ENCODE measurements around the gene C17orf107. TPM values are rescaled to one million over a fixed set of nuclear protein-coding genes. Genes with fewer than 3 reads are reported as not detected.
"Not testable (repeated sequence)": the region's sequence is repeated elsewhere in the genome, so short reads cannot be mapped to it uniquely, and the experiment has no call there.

C17orf107 gene
- 0.44 and 1.6 TPM in 2 replicates for total RNA-seq

DNA sequence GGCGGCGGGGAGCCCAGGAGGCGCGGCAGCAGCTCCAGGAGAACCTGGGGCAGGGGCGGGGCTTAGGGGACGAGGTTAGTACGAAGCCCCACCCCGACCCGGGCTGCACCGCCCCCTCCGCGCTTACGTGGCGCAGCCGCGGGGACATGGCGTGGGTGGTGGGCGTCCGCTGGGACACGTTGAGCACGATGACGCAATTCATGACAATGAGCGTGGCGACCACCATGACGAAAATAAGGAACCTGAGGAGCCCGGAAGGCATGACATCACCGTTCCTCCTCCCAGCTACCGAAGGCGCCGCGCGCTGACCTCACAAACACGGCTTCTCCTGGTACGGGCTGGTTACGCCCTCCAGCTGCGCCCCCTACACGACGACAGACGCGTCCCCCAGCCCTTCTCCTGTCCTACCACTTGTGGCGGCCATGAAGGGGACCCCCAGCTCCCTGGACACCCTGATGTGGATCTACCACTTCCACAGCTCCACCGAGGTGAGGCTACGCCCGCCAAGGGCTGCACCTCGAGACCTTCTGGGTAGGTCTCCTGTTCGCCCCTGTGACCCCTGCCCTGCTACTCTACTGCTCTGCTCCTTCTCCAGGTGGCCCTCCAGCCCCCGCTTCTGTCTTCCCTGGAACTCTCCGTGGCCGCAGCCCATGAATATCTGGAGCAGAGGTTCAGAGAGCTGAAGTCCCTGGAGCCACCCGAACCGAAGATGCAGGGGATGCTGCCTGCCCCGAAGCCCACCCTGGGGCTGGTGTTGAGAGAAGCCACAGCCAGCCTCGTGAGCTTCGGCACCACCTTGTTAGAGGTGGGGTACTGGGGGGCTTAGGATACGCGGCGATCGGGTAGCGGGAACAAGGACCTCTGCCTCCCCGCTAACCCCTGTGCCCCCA is at the start of gene C17orf107:
TSS of gene C17orf107 (plus strand) at position 196 of the 890 bp plus-strand sequence. CDS start at position 423, 227 bp downstream.
- DNase-seq (ENCODE audit: low read depth in 2 of 2) = peak in 1 of 2 donors; percentile 78

DNA sequence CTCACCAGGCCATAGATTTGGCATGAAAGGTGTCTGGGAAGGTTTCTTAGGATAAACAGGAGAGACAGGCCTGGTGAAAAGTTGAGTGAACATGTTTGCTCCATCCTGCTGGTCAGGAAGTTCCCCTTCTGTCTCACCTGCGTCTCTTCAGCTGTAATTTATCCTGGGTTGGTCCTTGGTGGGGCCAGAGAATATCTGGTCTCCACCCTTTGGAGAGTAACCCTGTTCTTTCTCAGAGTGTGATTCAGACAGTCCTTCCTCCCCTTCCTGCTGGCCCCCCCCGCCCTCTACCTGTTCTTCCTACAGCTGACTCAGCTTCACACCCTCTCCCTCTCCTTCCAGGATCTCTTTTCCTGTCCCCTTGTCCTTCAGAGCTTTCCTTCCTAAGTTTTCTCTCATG is 49.1 kb upstream of the C17orf107 start:
- no peak for DNase-seq (ENCODE audit: low read depth in 2 of 2)

DNA sequence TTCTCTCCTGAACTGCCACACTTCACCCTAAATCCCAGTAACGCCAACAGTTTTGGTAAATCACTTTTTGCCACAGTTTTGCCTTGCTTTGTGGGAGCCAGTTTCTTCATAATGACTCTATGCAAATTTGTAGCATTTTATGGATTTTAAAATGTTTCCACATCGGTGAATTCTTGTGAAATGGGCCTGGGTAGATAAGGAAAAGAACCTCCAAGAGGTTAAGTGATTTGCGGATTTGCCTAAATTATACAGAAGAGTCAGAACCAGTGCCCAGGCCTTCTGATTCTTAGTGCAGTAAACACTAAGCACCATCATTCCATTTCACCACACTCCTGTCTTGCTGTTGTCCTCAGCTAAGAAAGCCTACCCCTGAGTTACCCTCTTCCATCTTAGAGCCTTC is 48.3 kb upstream of the C17orf107 start:
- DNase-seq (ENCODE audit: low read depth in 2 of 2) = no peak

DNA sequence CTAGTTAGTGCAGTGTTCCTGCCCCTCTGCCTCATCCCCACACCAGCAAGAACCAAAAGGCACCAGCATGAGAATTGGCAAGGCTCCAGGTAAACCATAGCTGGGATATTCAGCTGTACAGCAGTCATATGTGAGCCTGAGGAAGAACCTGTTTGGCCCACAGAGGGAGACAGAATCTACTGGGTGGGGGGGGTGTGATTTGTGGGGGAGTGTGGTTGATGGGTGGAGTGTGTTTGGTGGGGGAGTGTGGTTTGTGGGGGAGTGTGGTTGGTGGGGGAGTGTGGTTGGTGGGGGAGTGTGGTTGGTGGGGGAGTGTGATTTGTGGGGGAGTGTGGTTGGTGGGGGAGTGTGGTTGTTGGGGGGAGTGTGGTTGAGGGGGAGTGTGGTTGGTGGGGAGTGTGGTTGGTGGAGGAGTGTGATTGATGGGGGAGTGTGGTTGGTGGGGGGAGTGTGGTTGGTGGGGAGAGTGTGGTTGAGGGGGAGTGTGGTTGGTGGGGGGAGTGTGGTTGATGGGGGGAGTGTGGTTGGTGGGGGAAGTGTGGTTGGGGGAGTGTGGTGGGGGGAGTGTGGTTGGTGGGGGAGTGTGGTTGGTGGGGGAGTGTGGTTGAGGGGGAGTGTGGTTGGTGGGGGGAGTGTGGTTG is 46.6 kb upstream of the C17orf107 start:
- DNase-seq (ENCODE audit: low read depth in 2 of 2) = peak; percentile 61 to 84

DNA sequence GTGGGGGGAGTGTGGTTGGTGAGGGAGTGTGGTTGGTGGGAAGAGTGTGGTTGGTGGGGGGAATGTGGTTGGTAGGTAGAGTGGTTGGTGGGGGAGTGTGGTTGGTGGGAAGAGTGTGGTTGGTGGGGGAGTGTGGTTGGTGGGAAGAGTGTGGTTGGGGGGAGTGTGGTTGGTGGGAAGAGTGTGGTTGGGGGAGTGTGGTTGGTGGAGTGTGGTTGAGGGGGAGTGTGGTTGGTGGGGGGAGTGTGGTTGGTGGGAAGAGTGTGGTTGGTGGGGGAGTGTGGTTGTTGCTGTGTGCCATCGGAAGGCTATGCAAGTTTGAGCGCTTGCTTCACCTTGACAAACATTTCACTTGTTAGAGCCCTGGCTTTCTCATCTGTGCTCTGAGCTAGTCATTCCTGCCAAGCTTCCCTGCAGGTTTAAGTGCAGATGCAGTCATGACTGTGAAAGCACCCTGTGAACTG is 46.1 kb upstream of the C17orf107 start:
- DNase-seq (ENCODE audit: low read depth in 2 of 2) = no peak

DNA sequence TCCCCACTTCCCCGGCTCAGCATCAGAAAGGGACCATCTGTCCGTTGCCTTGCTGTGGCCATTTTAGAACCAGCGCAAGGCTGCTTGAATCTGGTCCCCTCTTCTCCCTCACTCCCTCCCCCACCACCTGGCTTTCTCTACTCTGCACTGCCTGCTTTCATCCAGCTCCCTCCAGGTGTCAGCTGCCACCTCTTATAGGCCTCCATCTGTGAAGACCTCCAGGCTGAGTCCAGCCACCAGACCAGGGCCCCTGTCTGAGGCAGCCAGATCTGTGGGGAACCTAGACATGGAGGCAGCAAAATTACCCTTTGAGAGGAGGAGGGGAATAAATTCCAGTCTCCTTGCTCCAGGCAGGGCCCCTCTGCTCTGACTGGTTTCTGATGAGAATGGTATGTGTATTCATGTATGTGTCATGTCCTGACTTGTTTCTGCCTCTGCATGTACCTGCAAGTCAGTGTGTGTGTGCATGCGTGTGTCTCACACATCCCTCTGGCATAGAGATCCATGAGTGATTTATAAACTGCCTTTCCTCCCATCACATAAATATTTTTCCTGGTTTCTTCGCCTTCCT is 45.1 kb upstream of the C17orf107 start:
- peak; percentile 39 to 47 for DNase-seq (ENCODE audit: low read depth in 2 of 2)

DNA sequence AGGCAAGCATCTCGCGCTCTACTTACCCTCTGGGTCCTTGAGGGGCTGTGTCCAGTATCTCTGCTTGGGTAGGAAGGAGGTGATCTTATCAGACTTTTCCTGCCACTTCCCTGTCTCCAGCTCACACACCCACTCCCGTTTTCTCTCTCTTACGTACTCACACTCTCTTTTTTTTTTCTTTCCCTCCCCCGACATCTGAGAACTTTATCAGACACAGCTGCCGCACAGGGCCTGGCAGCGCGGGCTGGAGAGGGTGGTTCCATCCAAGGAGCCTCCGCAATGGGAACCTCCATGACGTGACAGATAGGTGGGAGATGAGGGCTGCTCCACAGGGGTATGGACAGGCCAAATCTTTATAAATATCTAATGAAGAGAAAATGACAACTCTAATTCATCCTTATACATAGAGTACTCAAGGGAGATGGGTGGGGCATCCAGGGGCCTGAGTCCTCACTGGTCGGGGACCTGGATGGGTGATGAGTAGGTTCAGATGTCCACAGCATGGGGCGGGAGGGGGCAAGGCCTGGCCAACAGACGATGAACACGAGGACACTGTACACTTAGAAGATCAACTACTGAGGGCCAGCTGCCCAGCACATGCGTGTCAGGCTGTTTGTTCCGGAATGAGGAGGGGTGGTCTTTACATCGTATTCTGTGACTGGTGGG is 42.9 kb upstream of the C17orf107 start:
- peak in 1 of 2 donors; percentile 37 for DNase-seq (ENCODE audit: low read depth in 2 of 2)

DNA sequence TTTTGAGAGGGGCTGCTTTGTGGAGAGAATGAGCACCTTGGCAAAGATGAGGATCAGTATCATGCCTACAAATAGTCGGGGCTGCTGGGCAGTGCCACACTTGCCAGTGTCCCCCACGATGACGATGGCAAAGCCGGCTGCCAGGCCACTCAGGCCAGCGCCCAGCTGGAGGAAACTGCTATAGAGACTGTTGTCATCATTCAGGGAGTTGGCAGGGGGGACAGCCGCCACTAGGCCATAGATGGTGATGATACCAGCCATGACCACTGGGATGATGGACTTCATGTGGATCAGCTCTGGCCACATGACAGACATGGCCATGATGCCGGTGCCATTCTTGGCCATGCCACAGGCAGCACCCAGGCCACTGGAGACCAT is 42.4 kb upstream of the C17orf107 start:
- DNase-seq (ENCODE audit: low read depth in 2 of 2) = peak in 1 of 2 donors; percentile 33

DNA sequence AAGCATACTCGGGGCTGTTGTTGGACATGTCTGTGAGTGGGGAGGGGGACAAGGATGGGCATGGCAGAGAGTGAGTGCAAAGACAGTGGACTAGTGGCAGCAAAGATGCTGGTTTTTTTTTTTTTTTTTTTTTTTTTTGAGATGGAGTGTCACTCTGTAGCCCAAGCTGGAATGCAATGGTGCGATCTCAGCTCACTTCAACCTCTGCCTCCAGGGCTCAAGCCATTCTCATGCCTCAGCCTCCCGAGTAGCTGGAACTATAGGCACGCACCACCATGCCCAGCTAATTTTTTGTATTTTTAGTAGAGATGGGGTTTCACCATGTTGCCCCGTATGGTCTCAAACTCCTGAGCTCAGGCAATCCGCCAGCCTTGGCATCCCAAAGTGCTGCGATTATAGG is 42.0 kb upstream of the C17orf107 start:
- DNase-seq (ENCODE audit: low read depth in 2 of 2) = not testable (repeated sequence)

DNA sequence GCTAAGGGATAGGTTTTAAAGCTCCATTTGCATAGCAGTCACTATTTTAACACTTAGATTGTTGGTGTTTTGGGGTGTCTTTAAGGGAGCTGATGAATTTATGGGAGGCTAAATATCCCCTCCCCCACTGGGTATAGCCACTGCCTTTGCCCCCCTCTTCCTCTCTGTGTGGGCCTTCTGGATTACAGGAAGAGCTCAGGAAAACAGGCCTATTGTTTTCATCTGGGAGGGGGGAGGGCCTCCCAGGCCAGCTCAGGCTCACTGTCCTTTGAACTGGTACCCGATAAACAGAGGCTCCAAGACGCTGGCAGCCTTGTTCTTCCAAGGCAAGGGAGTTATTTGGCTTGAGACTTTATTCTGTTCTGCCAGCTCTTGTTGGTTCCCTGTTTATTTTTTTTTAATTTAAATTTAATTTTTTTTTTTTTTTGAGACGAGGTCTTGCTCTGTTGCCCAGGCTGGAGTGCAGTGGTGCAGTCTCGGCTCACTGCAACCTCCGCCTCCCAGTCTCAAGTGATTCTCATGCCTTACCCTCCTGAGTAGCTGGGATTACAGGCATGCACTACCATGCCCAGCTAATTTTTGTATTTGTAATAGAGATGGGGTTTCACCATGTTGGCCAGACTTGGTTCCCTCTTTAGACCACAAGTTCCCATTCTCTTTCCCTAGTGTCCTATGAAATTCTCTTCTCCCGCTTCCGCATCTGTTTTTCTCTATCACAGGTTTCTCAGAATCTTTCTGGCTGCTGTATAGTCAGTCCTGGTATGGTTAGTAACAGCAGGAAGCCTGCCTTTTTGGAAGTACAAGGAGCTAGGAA is 41.1 kb upstream of the C17orf107 start:
- peak; percentile 83 to 85 for DNase-seq (ENCODE audit: low read depth in 2 of 2)

DNA sequence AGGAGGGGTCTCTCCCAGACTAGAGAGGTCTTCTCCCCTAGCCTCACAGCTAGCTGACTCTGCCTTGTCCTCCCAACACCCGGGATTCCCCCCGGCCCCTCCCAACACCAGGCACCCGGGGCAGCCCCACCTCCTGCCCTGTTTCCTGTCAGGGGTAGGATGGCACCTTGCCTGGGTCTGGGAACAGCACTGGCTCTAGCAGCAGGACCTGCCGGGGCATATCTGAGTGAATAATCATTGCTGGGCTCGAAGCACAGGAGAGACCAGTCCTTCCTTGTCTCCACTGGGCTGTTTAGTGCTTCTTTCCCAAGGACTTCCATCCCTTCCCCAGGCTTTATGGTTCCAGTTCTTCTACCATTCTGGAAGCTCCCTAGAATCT is 40.5 kb upstream of the C17orf107 start:
- peak; percentile 56 to 70 for DNase-seq (ENCODE audit: low read depth in 2 of 2)

DNA sequence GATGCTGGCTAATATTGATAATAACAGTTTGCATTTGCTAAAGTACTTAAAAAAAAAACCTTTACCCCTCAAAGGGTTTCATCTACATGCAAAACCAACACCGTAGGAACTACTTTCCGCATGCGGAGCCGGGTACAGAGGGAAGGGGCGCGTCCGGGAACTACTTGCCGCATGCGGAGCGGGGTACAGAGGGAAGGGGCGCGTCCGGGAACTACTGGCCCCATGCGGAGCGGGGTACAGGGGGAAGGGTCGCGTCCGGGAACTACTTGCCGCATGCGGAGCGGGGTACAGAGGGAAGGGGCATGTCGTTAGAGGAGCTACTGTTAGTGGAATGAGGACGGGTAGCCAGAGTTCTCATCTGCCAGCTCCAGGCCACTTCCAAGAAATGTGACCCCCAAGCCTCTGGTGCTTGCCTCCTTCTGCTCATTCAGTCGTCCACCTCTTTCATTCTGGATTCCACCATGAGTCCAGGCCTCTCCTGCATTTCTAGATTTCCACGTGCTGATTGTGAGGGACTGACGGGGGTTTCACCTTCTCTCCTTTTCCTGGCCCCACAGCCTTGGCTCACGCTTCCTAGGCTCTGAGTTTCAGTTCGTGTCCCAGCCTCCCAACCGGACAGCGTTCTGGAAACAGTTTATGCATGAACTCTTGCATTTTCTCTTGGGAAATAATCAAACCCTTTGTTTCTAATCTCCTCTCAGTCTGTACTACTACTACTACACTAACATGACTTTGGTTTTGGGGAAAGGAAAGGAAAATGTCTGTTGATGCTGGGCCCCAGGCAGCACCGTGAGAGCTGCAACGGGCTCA is 39.3 kb upstream of the C17orf107 start:
- peak in 1 of 2 donors; percentile 33 for DNase-seq (ENCODE audit: low read depth in 2 of 2)

DNA sequence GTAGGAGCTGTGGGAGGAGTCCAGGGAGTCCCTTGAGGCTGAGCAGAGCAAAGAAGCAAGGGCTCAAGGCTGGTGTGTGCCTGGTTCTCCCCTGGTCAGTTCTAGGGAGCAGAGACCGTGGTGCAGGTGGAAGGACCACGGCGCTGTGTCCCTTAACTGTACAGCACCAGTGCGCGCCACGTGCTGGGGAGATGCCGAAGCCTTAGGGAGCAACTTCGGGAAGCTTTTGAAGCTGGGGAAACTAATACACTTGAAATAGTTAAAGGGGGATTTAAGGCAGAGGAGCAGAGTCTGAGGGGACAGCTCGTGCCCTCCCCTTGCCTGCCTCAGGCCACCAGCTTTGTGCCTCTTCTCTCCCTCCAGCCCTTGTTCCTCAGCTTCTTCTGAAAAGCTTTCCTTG is 38.7 kb upstream of the C17orf107 start:
- no peak for DNase-seq (ENCODE audit: low read depth in 2 of 2)

DNA sequence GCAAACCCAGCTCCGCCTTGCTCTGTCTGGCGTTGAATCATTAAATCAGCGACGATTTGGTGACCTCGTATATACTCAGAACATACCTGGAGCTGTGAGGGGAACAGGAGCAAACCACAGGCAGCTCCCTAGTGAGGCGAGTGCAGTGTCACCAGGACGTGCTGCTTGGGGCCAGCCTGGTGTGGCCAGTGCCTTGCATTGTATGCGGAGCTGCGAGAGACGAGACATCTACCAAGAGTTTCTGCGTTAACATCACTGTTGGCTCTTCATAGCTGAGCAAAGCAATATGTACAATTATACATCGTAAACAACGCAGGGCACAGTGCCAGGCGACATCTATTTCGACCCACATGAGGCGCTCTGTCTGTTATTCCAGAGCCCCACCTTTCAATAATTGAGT is 38.3 kb upstream of the C17orf107 start:
- no peak for DNase-seq (ENCODE audit: low read depth in 2 of 2)

DNA sequence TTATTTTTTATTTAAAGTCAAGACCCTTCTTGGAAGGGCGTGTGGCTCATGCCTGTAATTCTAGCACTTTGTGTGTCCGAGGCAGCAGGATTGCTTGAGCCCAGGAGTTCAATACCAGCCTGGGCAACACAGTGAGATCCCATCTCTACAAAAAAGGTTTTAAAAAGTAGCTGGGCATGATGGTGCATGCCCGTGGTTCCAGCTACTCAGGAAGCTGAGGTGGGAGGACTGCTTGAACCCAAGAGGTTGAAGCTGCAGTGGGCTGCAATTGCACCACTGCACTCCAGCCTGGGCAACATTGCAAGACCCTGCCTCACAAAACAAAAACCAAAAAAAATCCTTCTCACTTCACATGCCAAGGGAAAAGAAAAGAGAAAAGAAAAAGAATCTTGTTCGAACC is 36.6 kb upstream of the C17orf107 start:
- no peak for DNase-seq (ENCODE audit: low read depth in 2 of 2)

DNA sequence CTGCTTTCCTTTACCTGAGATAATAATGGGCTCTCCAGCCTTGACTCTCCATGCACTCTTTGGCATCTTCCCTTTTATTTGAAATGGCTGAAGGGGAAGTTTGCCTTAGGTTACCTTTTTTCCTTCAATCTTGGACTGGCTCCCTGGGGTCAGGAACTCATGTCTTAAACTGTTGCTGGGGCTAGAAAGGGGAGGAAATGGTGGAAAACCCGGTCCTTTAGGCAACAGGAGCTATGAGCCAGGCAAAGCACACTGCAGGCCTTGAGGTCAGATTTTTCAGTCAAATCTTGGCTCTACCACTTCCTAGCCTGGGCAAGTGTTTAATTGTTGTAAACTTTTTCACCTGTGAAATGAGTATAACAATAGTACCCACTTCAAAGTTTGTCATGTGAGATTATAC is 36.0 kb upstream of the C17orf107 start:
- DNase-seq (ENCODE audit: low read depth in 2 of 2) = no peak

DNA sequence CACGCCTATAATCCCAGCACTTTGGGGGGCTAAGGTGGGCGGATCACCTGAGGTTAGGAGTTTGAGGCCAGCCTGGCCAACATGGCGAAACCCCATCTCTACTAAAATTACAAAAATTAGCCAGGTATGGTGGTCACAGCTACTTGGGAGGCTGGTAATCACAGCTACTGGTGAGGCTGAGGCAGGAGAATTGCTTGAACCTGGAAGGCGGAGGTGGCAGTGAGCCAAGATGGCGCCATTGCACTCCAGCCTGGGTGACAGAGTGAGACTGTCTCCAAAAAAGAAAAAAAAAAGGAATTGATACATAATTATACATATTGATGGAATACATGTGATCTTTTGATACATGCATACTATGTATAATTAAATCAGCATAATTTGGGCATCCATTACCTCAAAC is 31.8 kb upstream of the C17orf107 start:
- DNase-seq (ENCODE audit: low read depth in 2 of 2) = not testable (repeated sequence)

DNA sequence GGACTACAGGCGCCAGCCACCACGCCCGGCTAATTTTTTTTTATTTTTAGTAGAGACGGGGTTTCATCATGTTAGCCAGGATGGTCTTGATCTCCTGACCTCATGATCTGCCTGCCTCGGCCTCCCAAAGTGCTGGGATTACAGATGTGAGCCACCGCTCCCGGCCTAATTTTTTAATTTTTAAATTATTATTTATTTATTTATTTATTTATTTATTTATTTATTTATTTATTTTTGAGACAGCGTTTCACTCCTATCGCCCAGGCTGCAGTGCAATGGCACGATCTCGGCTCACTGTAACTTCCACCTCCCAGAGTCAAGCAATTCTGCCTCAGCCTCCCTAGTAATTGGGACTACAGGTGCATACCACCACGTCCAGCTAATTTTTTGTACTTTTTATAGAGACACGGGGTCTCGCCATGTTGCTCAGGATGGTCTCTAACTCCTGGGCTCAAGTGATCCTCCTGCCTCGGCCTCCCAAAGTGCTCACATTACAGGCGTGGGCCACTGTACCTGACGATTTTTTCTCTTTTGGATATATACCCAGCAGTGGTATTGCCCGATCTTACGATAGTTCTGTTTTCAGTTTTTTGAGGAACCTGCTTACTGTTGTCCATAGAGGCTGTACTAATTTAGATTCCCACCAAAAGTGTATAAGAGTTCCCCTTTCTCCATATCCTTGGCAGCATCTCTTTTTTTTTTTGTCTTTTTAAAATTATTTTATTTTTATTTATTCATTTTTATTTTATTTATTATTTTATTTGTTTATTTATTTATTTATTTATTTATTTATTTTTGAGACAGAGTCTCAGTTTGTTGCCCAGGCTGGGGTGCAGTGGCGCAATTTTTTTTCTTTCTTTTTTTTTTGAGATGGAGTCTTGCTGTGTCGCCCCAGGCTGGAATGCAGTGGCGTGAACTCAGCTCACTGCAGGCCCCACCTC is 30.0 kb upstream of the C17orf107 start:
- not testable (repeated sequence) for DNase-seq (ENCODE audit: low read depth in 2 of 2)

DNA sequence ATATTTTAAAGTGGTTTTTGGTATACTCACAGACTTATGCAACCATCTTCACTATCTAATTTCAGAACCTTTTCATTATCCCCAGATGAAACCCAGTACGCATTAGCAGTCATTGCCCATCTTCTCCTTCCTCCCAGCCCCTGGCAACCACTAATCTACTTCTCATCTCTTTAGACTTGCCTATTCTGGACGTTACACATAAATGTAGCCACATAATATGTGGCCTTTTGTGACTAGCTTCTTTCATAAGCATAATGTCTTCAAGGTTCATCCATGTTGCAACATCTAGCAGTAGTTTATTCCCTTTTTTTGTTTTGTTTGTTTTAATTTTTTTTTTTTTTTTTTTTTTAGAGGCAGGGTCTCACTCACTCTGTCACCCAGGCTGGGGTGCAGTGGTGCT is 28.5 kb upstream of the C17orf107 start:
- no peak for DNase-seq (ENCODE audit: low read depth in 2 of 2)
